Subcutaneous abdominal adipose tissue (tissue), 5 donors: ENCODE measurements around the gene IDS.
"Not testable (repeated sequence)": the region's sequence is repeated elsewhere in the genome, so short reads cannot be mapped to it uniquely, and the experiment has no call there.

Experiments used
- H3K27ac ChIP-seq: one replicate; pipeline ENCODE4 v1.7.0; 2013; ENCODE audit warnings: low read depth, mild to moderate bottlenecking, inconsistent platforms, low read length, moderate library complexity
- H3K27me3 ChIP-seq, 5 donors: one replicate each; pipeline ENCODE4 v1.7.0; 2013; ENCODE audit warnings: low read length in 5 of 5, inconsistent platforms in 1 of 5; ENCODE audit not compliant: control insufficient read depth in 5 of 5, insufficient read depth in 4 of 5
- H3K36me3 ChIP-seq, 5 donors: one replicate each; pipeline ENCODE4 v1.7.0; 2013; ENCODE audit warnings: low read length in 5 of 5; ENCODE audit not compliant: control insufficient read depth in 5 of 5, insufficient read depth in 5 of 5
- H3K4me1 ChIP-seq, 5 donors: one replicate each; pipeline ENCODE4 v1.7.0; 2013; ENCODE audit warnings: low read length in 5 of 5, mild to moderate bottlenecking in 3 of 5, moderate library complexity in 1 of 5; ENCODE audit not compliant: control insufficient read depth in 5 of 5, insufficient read depth in 5 of 5
- H3K4me3 ChIP-seq, 5 donors: one replicate each; pipeline ENCODE4 v1.7.0; 2013; ENCODE audit warnings: low read length in 5 of 5, low read depth in 1 of 5
- H3K9ac ChIP-seq, 5 donors: one replicate each; pipeline ENCODE4 v1.7.0; 2013; ENCODE audit warnings: low read length in 5 of 5, mild to moderate bottlenecking in 4 of 5, moderate library complexity in 3 of 5
- H3K9me3 ChIP-seq, 5 donors: one replicate each; pipeline ENCODE4 v1.7.0; 2013; ENCODE audit warnings: low read length in 5 of 5; ENCODE audit not compliant: control insufficient read depth in 5 of 5
- donor health status: healthy.
- donor health status: healthy.
- donor health status: healthy.
- donor health status: healthy.
- donor health status: healthy.

The IDS gene

GRCh38 chrX:149491812-149492211, 13.3 kb downstream of the IDS start:
- Histone ChIP-seq H3K4me1 (peaks cover 0 to 8% (median 5%) of the 10 kb centered on the region in 5 donors), H3K27me3 (peaks cover 0 to 5% (median 3%) of the 10 kb centered on the region in 5 donors), H3K4me3 (no peak overlapping the region), H3K36me3 (peaks cover 1 to 85% (median 78%) of the 10 kb centered on the region in 5 donors), H3K9me3 (no peaks in the 10 kb centered on the region), H3K9ac (no peak overlapping the region), H3K27ac (no peak overlapping the region)

- Histone ChIP-seq H3K4me1 (peaks cover 0 to 8% (median 5%) of the 10 kb centered on the region in 5 donors), H3K36me3 (peaks cover 0 to 82% (median 74%) of the 10 kb centered on the region in 5 donors), H3K27me3 (peaks cover 0 to 5% (median 3%) of the 10 kb centered on the region in 5 donors), H3K27ac (no peak overlapping the region), H3K9me3 (no peaks in the 10 kb centered on the region), H3K4me3 (no peak overlapping the region), H3K9ac (no peak overlapping the region)
These were observed 15.0 kb downstream of the IDS start for GRCh38 chrX:149490100-149490499.

- not testable (repeated sequence) for H3K9ac ChIP-seq, H3K4me1 ChIP-seq, H3K4me3 ChIP-seq, H3K9me3 ChIP-seq, H3K27me3 ChIP-seq, H3K27ac ChIP-seq
- peaks cover 5 to 73% (median 63%) of the 10 kb centered on the region in 5 donors for H3K36me3 ChIP-seq
These were observed 16.6 kb downstream of the IDS start for GRCh38 chrX:149488411-149489052.

- not testable (repeated sequence) for H3K27ac ChIP-seq, H3K4me3 ChIP-seq, H3K9ac ChIP-seq, H3K9me3 ChIP-seq, H3K4me1 ChIP-seq, H3K27me3 ChIP-seq
- H3K36me3 ChIP-seq: peaks cover 7 to 71% (median 58%) of the 10 kb centered on the region in 5 donors
These were observed 17.1 kb downstream of the IDS start for GRCh38 chrX:149488008-149488407.

- no peak overlapping the region for H3K27ac ChIP-seq
- peaks cover 9 to 71% (median 51%) of the 10 kb centered on the region in 5 donors for H3K36me3 ChIP-seq
- no peaks in the 10 kb centered on the region for H3K9me3 ChIP-seq
- H3K4me3 ChIP-seq: no peak overlapping the region
- no peaks in the 10 kb centered on the region for H3K4me1 ChIP-seq
- peaks cover 0 to 8% (median 0%) of the 10 kb centered on the region in 5 donors for H3K27me3 ChIP-seq
- no peak overlapping the region for H3K9ac ChIP-seq
These were observed 17.8 kb downstream of the IDS start for GRCh38 chrX:149487292-149487691.

DNA sequence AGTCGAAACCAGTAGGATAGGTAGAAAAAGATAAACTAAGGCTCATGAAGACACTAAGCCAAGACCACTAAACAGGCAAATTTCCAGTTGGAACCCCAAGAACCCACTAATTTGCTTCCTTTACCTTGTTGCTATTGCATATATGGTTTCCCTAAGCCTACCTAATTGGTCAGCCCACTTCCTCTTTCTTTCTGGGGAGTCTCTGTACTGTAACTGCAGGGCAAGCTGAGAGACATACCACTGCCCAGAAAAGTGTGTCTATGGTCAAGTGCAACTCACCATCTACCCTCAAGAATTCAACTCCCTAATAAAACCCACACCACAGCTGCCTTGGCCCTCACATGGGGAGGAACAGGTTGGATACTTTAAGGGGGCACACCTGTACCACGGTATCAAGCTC, 28.6 kb downstream of the IDS start:
- Histone ChIP-seq H3K27me3 (peaks cover 0 to 4% (median 0%) of the 10 kb centered on the region in 5 donors), H3K9ac (no peak overlapping the region), H3K9me3 (no peaks in the 10 kb centered on the region), H3K36me3 (peaks cover 4 to 16% (median 9%) of the 10 kb centered on the region in 5 donors), H3K4me1 (no peaks in the 10 kb centered on the region), H3K27ac (no peak overlapping the region), H3K4me3 (no peak overlapping the region)

DNA sequence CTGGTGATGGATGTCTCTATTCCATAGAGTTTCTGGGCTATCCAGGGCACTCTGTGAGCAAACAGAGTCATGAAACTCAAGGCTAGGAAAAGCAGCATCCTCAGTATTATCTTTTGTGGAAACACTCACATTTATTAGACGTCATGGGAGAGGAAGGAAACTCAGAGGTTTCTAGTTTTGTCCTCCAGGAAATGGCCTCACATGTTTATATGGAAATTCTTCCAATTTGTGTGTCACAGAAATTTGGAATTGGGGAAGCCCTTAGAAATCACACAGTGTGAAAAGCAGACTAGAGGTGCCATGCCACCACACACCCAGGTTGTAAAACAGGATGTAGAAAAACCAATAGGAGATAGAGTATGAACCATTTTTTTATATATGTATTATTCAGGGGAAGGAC, 31.1 kb downstream of the IDS start:
- H3K4me1 ChIP-seq: peaks cover 0 to 6% (median 4%) of the 10 kb centered on the region in 5 donors
- peaks cover 0 to 9% (median 5%) of the 10 kb centered on the region in 5 donors for H3K27me3 ChIP-seq
- no peak overlapping the region for H3K9ac ChIP-seq
- H3K9me3 ChIP-seq: no peaks in the 10 kb centered on the region
- H3K4me3 ChIP-seq: no peak overlapping the region
- no peak overlapping the region for H3K27ac ChIP-seq
- peaks cover 0 to 7% (median 0%) of the 10 kb centered on the region in 5 donors for H3K36me3 ChIP-seq

DNA sequence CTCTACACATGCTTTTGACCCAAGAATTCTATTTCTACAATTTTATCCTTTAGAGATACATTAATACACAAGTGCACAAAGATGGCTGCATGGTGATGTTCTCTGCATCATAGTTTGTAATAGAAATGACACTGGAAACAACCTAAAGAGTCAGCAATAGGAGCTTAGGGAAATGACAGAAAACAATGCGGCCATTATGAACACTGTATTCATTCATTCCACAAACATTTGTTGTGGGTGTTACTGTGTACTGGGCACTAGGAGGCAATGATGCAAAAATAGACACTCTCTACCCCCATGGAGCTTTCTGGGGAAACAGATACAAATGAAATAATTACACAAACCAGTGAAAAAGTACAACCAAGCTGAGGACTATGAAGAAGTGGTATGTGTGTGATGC, 32.0 kb downstream of the IDS start:
- Histone ChIP-seq H3K27me3 (peaks cover 0 to 9% (median 5%) of the 10 kb centered on the region in 5 donors), H3K4me3 (no peak overlapping the region), H3K9me3 (no peaks in the 10 kb centered on the region), H3K9ac (no peak overlapping the region), H3K27ac (no peak overlapping the region), H3K4me1 (peaks cover 0 to 6% (median 4%) of the 10 kb centered on the region in 5 donors), H3K36me3 (peaks cover 0 to 7% (median 0%) of the 10 kb centered on the region in 5 donors)

- Histone ChIP-seq H3K9ac (no peak overlapping the region), H3K9me3 (no peaks in the 10 kb centered on the region), H3K27me3 (peaks cover 0 to 9% (median 5%) of the 10 kb centered on the region in 5 donors), H3K36me3 (peaks cover 0 to 4% (median 0%) of the 10 kb centered on the region in 5 donors), H3K27ac (no peak overlapping the region), H3K4me1 (peaks cover 0 to 6% (median 4%) of the 10 kb centered on the region in 5 donors), H3K4me3 (no peak overlapping the region)
These were observed 32.5 kb downstream of the IDS start for GRCh38 chrX:149472625-149473024.

DNA sequence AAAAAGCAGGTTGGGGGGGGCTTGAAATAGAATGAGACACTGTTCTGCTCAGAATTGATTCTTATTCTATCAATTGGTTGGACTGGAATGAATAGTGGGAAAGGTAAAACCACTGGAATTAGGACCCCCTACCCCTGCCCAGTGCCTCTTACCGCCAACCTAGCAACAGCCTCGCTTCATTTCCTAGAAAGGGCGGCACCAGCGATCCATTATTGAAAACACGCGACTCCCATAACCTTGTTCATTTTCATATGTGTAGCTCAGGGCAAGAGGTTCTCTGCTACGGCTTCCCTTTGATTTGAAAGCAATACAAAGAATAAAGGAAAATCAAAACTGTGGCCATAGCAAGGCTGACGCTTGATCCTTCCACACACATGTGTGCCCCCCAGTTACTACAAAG, 33.7 kb downstream of the IDS start:
- Histone ChIP-seq H3K36me3 (no peaks in the 10 kb centered on the region), H3K9me3 (no peaks in the 10 kb centered on the region), H3K9ac (no peak overlapping the region), H3K4me1 (peaks cover 0 to 6% (median 4%) of the 10 kb centered on the region in 5 donors), H3K4me3 (peak overlapping the region in 1 of 5 donors; percentile 4), H3K27ac (no peak overlapping the region), H3K27me3 (peaks cover 0 to 7% (median 5%) of the 10 kb centered on the region in 5 donors)
